ENCODE measurements around the gene TRNAU1AP.

Gene TRNAU1AP

DNA sequence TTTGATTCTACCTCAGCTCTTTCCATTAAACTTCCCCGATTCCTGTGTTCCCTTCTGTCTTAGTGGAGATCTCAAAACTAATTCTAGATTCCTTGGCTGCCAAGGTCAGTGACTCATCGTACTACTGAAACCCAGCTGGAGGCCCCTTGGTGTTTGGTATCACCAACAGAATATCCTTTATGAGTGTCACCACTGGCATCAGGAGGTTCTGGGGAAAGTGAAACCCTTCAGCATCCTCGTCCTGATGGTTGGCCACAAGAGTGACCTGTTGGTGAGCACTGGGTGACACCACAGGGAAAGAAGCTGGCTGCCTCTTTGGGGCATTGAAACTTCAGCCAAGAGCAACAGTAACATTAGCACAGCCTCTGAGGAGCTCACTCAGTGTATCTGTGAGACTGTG, 48.8 kb downstream of the TRNAU1AP start:
- Histone ChIP-seq H3K23ac (ENCODE audit: low read length in 2 of 2) (no peak overlapping the region), H3K4me2 (ENCODE audit: low read length, poor library complexity, severe bottlenecking) (peak overlapping the region; percentile 36), H2AFZ (ENCODE audit: low read depth, low read length) (no peak overlapping the region), H3K36me3 (ENCODE audit: control insufficient read depth in 1 of 2, insufficient read depth in 2 of 2, low read depth in 1 of 2, low read length in 2 of 2) (peaks cover 22 to 34% of the 10 kb centered on the region in 2 experiments), H3K79me1 (replicated peaks; ENCODE audit: low read length, poor library complexity, severe bottlenecking) (no peaks in the 10 kb centered on the region), H3K9ac (ENCODE audit: low read length) (peak overlapping the region; percentile 38), H3K4ac (ENCODE audit: low read depth in 1 of 2, low read length in 2 of 2) (no peak overlapping the region), H4K91ac (ENCODE audit: low read length) (no peak overlapping the region), H3K4me1 (ENCODE audit: control insufficient read depth, insufficient read depth, low read depth, low read length) (peaks cover 15% of the 10 kb centered on the region), H3K27me3 (ENCODE audit: control insufficient read depth in 1 of 2, insufficient read depth in 1 of 2, low read length in 2 of 2) (no peaks in the 10 kb centered on the region), H2BK15ac (ENCODE audit: low read depth, poor library complexity, severe bottlenecking) (peak overlapping the region; percentile 57), H3K18ac (ENCODE audit: low read depth in 1 of 2, low read length in 2 of 2) (peak overlapping the region; percentile 1 to 5), H2AK5ac (ENCODE audit: low read length, severe bottlenecking) (peak overlapping the region; percentile 15), H2BK120ac (ENCODE audit: low read depth, low read length) (no peak overlapping the region), H3K14ac (ENCODE audit: low read length in 2 of 2) (no peak overlapping the region), H4K8ac (ENCODE audit: low read length) (peak overlapping the region; percentile 24), H3K4me3 (ENCODE audit: insufficient read depth in 1 of 2, low read depth in 1 of 2, low read length in 2 of 2) (peak overlapping the region in 1 of 2 experiments; percentile 51), H3K9me3 (ENCODE audit: control insufficient read depth, low read length) (no peaks in the 10 kb centered on the region), H2BK5ac (ENCODE audit: low read depth, low read length, poor library complexity, severe bottlenecking) (peak overlapping the region; percentile 0), H3K27ac (ENCODE audit: low read length, poor library complexity, severe bottlenecking) (peak overlapping the region; percentile 63), H2BK12ac (ENCODE audit: low read length in 2 of 2) (no peak overlapping the region)
- peak; percentile 90 for DNase-seq
- 9% methylated on average over 3 of the region's 3 CpGs for WGBS

DNA sequence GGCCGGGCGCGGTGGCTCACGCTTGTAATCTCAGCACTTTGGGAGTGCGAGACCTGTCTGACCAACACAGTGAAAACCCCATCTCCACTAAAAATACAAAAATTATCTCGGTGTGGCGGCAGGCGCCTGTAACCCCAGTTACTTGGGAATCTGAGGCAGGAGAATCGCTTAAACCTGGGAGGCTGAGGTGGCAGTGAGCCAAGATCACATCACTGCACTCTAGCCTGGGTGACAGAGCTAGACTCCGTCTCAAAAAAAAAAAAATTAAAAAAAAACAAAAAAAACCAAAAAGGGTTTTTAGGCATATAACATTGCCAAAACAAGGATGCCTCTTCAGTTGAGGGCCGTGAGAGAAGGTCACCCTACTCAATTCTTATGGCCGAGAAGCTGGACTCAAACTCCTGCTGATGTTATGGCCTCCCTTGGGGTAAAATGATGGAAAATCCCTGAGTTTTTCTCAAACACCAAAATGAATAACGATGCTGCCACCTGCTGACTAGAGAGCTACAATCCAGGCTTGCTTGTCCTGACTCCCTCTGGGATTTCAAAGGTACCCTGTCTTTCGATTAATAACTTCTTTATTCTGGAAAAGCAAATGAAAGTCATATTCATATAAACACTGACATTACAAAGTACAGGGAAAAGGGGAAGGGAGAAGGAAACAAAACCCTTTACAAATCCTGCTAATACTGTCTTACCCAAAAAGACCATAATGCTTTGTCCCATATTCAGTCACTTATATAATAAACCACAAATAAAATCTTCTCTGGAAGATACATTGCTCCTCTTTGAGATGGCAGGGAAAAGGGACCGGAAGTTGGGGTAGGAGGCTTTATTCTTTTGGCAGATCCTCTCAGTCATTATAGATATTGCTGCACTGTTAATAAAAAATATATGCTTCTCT, 49.9 kb downstream of the TRNAU1AP start:
- peak overlapping the region in 1 of 2 experiments; percentile 67 for H3K23ac ChIP-seq (ENCODE audit: low read length in 2 of 2)
- peak; percentile 85 for DNase-seq
- H2AFZ ChIP-seq (ENCODE audit: low read depth, low read length), result no peak overlapping the region
- H2BK12ac ChIP-seq (ENCODE audit: low read length in 2 of 2), result no peak overlapping the region
- H2BK15ac ChIP-seq (ENCODE audit: low read depth, poor library complexity, severe bottlenecking), result no peak overlapping the region
- peaks cover 2% of the 10 kb centered on the region for H3K79me1 ChIP-seq (replicated peaks; ENCODE audit: low read length, poor library complexity, severe bottlenecking)
- no peak overlapping the region for H4K91ac ChIP-seq (ENCODE audit: low read length)
- peaks cover 15% of the 10 kb centered on the region for H3K4me1 ChIP-seq (ENCODE audit: control insufficient read depth, insufficient read depth, low read depth, low read length)
- H2BK5ac ChIP-seq (ENCODE audit: low read depth, low read length, poor library complexity, severe bottlenecking), result no peak overlapping the region
- H2BK120ac ChIP-seq (ENCODE audit: low read depth, low read length), result no peak overlapping the region
- peaks cover 30 to 45% of the 10 kb centered on the region in 2 experiments for H3K36me3 ChIP-seq (ENCODE audit: control insufficient read depth in 1 of 2, insufficient read depth in 2 of 2, low read depth in 1 of 2, low read length in 2 of 2)
- peak overlapping the region; percentile 15 for H2AK5ac ChIP-seq (ENCODE audit: low read length, severe bottlenecking)
- H4K8ac ChIP-seq (ENCODE audit: low read length), result no peak overlapping the region
- WGBS, result 71% methylated on average over 12 of the region's 15 CpGs
- peak overlapping the region in 1 of 2 experiments; percentile 19 for H3K4ac ChIP-seq (ENCODE audit: low read depth in 1 of 2, low read length in 2 of 2)
- H3K4me2 ChIP-seq (ENCODE audit: low read length, poor library complexity, severe bottlenecking), result no peak overlapping the region
- no peaks in the 10 kb centered on the region for H3K9me3 ChIP-seq (ENCODE audit: control insufficient read depth, low read length)
- H3K14ac ChIP-seq (ENCODE audit: low read length in 2 of 2), result no peak overlapping the region
- H3K9ac ChIP-seq (ENCODE audit: low read length), result peak overlapping the region; percentile 38
- peak overlapping the region in 1 of 2 experiments; percentile 5 for H3K18ac ChIP-seq (ENCODE audit: low read depth in 1 of 2, low read length in 2 of 2)
- H3K27me3 ChIP-seq (ENCODE audit: control insufficient read depth in 1 of 2, insufficient read depth in 1 of 2, low read length in 2 of 2), result no peaks in the 10 kb centered on the region
- H3K4me3 ChIP-seq (ENCODE audit: insufficient read depth in 1 of 2, low read depth in 1 of 2, low read length in 2 of 2), result no peak overlapping the region
- H3K27ac ChIP-seq (ENCODE audit: low read length, poor library complexity, severe bottlenecking), result peak overlapping the region; percentile 56

DNA sequence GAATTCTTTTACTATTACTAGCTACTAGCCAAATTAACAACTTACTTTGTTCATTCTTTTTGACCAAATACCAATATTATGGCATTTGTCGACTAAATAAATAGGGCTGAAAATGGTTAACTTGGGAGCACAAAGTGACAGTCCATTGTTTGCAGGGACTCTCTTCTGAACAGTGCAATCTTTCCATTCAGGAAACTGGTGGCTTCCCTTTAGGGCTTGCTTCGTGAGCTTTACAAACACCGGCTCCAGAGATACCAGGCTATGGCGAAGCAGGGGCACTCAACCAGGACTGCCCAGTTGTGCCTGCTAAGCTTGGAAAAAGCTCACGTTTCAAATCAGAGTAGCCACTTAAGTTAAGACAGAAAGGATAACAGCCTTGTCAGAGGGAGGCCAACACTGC, 51.5 kb downstream of the TRNAU1AP start:
- Histone ChIP-seq H4K91ac (ENCODE audit: low read length) (no peak overlapping the region), H2BK12ac (ENCODE audit: low read length in 2 of 2) (no peak overlapping the region), H3K18ac (ENCODE audit: low read depth in 1 of 2, low read length in 2 of 2) (no peak overlapping the region), H2AK5ac (ENCODE audit: low read length, severe bottlenecking) (no peak overlapping the region), H3K36me3 (ENCODE audit: control insufficient read depth in 1 of 2, insufficient read depth in 2 of 2, low read depth in 1 of 2, low read length in 2 of 2) (peaks cover 41 to 48% of the 10 kb centered on the region in 2 experiments), H2BK15ac (ENCODE audit: low read depth, poor library complexity, severe bottlenecking) (no peak overlapping the region), H3K9ac (ENCODE audit: low read length) (no peak overlapping the region), H3K14ac (ENCODE audit: low read length in 2 of 2) (no peak overlapping the region), H2BK120ac (ENCODE audit: low read depth, low read length) (no peak overlapping the region), H3K9me3 (ENCODE audit: control insufficient read depth, low read length) (no peaks in the 10 kb centered on the region), H3K27ac (ENCODE audit: low read length, poor library complexity, severe bottlenecking) (no peak overlapping the region), H3K4me1 (ENCODE audit: control insufficient read depth, insufficient read depth, low read depth, low read length) (peaks cover 15% of the 10 kb centered on the region), H3K23ac (ENCODE audit: low read length in 2 of 2) (no peak overlapping the region), H3K4ac (ENCODE audit: low read depth in 1 of 2, low read length in 2 of 2) (no peak overlapping the region), H3K27me3 (ENCODE audit: control insufficient read depth in 1 of 2, insufficient read depth in 1 of 2, low read length in 2 of 2) (no peaks in the 10 kb centered on the region), H3K79me1 (replicated peaks; ENCODE audit: low read length, poor library complexity, severe bottlenecking) (peaks cover 2% of the 10 kb centered on the region), H2BK5ac (ENCODE audit: low read depth, low read length, poor library complexity, severe bottlenecking) (no peak overlapping the region), H3K4me3 (ENCODE audit: insufficient read depth in 1 of 2, low read depth in 1 of 2, low read length in 2 of 2) (no peak overlapping the region), H2AFZ (ENCODE audit: low read depth, low read length) (no peak overlapping the region), H3K4me2 (ENCODE audit: low read length, poor library complexity, severe bottlenecking) (no peak overlapping the region), H4K8ac (ENCODE audit: low read length) (no peak overlapping the region)
- 92% methylated on average over 5 of the region's 5 CpGs for WGBS
- no peak for DNase-seq

DNA sequence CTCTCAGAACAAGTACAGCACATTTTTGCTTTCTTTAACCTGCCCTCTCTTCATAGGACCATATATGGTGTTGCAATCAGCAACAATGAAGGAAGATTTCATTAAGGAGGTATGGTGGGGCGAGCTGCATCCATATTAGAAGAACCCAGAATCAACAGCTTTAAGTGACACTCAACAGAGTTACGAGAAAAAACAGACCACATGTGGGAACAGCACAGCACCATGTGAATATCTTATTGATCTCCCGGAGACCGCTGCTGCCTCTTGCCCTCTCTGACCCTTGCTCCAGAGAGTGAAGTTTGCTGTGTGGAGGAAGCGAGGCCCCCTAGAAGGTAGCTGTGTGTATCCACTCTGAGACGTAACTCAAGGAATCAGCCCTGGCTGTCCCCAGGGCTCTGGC, 52.1 kb downstream of the TRNAU1AP start:
- Histone ChIP-seq H2BK15ac (ENCODE audit: low read depth, poor library complexity, severe bottlenecking) (peak overlapping the region; percentile 8), H3K4me1 (ENCODE audit: control insufficient read depth, insufficient read depth, low read depth, low read length) (peaks cover 13% of the 10 kb centered on the region), H4K8ac (ENCODE audit: low read length) (no peak overlapping the region), H2AK5ac (ENCODE audit: low read length, severe bottlenecking) (peak overlapping the region; percentile 18), H2BK120ac (ENCODE audit: low read depth, low read length) (no peak overlapping the region), H3K23ac (ENCODE audit: low read length in 2 of 2) (no peak overlapping the region), H2BK5ac (ENCODE audit: low read depth, low read length, poor library complexity, severe bottlenecking) (no peak overlapping the region), H3K9me3 (ENCODE audit: control insufficient read depth, low read length) (no peaks in the 10 kb centered on the region), H3K27me3 (ENCODE audit: control insufficient read depth in 1 of 2, insufficient read depth in 1 of 2, low read length in 2 of 2) (no peaks in the 10 kb centered on the region), H3K36me3 (ENCODE audit: control insufficient read depth in 1 of 2, insufficient read depth in 2 of 2, low read depth in 1 of 2, low read length in 2 of 2) (peaks cover 43 to 52% of the 10 kb centered on the region in 2 experiments), H3K4ac (ENCODE audit: low read depth in 1 of 2, low read length in 2 of 2) (no peak overlapping the region), H3K79me1 (replicated peaks; ENCODE audit: low read length, poor library complexity, severe bottlenecking) (peaks cover 2% of the 10 kb centered on the region), H4K91ac (ENCODE audit: low read length) (no peak overlapping the region), H3K18ac (ENCODE audit: low read depth in 1 of 2, low read length in 2 of 2) (no peak overlapping the region), H2BK12ac (ENCODE audit: low read length in 2 of 2) (no peak overlapping the region), H3K4me2 (ENCODE audit: low read length, poor library complexity, severe bottlenecking) (no peak overlapping the region), H3K14ac (ENCODE audit: low read length in 2 of 2) (no peak overlapping the region), H3K27ac (ENCODE audit: low read length, poor library complexity, severe bottlenecking) (no peak overlapping the region), H2AFZ (ENCODE audit: low read depth, low read length) (no peak overlapping the region), H3K4me3 (ENCODE audit: insufficient read depth in 1 of 2, low read depth in 1 of 2, low read length in 2 of 2) (no peak overlapping the region), H3K9ac (ENCODE audit: low read length) (no peak overlapping the region)
- DNase-seq, result no peak
- WGBS, result 54% methylated on average over 6 of the region's 6 CpGs

All from mesenchymal stem cell (in vitro differentiated cells and primary cell).